ENCODE measurements around the gene SBF2. TPM values are rescaled to one million over a fixed set of nuclear protein-coding genes. Genes with fewer than 3 reads are reported as not detected.
"Not testable (repeated sequence)": the region's sequence is repeated elsewhere in the genome, so short reads cannot be mapped to it uniquely, and the experiment has no call there.

Gene SBF2
- total RNA-seq, 2 donors from 2014 or later, result 33.3 to 42.5 TPM

DNA sequence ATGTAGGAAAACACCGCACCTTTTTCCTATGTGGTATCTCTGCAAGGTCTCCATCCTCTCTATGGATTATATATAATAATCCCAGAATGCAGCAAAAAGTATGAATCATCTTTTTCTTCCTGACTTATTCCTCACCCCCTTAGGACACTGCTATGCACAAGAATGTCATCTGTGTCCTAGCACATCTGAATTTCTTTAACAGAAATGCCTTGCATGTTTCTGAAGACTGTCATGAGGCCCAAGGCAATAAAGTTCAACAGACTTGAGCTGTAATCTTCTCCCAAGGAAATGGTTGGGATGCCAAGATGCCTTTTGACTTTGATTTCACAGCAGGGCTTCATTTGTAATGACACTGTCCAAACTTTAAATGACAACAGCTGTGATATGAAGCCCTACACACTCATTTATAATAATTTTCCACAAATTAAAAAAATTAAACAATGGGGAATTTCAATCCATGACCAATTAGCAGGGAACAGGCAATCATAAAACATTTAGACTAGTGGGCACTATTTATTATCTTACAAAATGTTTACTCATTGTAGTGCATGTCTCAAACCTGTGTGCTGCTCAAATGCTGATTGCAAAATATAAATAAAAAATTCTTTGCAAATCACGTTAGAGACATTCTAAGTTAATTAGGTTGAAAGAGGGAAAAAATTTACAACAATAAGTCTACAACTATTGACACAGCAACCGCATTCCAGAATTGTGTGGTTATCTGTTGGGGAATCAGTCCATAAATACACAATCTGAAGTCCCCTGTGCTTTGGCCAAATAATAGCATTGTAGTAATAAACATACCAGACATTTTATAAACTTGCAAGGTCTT is 387.8 kb downstream of the SBF2 start:
- Mint-ChIP-seq H3K27ac (no peak overlapping the region), H3K27me3 (no peaks in the 10 kb centered on the region), H3K9me3 (no peaks in the 10 kb centered on the region), H3K4me3 (no peak overlapping the region), H3K36me3 (ENCODE audit: low read depth) (no peaks in the 10 kb centered on the region), H3K4me1 (no peaks in the 10 kb centered on the region)
- ATAC-seq (replicated peaks), result no peak

DNA sequence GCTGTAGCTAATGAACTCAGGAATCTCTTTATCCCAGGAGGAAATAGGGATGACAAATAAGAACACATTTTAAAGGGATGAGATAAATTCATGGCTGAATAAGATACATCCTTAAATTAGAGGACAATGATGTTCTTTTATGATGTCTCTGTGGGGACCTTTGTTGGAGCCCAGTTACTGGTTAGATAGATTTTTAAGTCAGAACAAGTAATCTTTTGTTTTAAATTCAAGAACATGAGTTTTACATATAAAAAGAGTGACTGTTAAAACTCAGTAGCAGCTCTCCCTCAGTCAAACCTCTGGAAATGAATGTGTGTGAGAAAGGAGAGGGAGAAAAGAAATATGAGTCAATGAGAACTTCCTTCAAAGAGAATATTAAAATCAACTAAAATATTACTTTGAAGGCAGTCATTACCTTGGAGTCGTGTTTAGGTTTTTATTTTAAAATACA is 388.5 kb downstream of the SBF2 start:
- no peaks in the 10 kb centered on the region for H3K27me3 Mint-ChIP-seq
- no peaks in the 10 kb centered on the region for H3K4me1 Mint-ChIP-seq
- no peaks in the 10 kb centered on the region for H3K9me3 Mint-ChIP-seq
- H3K4me3 Mint-ChIP-seq, result no peak overlapping the region
- H3K27ac Mint-ChIP-seq, result no peak overlapping the region
- no peaks in the 10 kb centered on the region for H3K36me3 Mint-ChIP-seq (ENCODE audit: low read depth)
- ATAC-seq (replicated peaks), result no peak

DNA sequence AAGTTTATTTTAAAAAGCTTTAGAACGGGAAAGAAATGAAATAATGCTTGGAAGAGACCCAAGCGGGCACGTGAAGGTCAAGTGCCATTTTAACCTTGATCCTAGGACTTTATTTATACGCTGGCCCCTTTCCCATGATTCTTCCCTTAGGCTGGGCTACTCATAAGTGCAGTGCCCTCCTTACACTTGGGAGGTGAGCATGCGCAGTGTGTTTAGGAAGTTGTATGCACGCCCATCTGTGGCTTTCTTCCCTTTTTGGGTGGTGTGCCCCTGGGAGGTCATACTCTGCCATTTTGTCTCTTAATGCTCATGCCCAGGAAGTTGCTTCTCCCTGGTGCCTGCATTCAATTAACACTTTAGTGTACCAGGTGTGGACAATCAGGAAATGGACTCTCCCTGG is 390.4 kb downstream of the SBF2 start:
- no peaks in the 10 kb centered on the region for H3K36me3 Mint-ChIP-seq (ENCODE audit: low read depth)
- no peaks in the 10 kb centered on the region for H3K4me1 Mint-ChIP-seq
- no peaks in the 10 kb centered on the region for H3K9me3 Mint-ChIP-seq
- ATAC-seq (replicated peaks), result no peak
- no peak overlapping the region for H3K27ac Mint-ChIP-seq
- no peaks in the 10 kb centered on the region for H3K27me3 Mint-ChIP-seq
- H3K4me3 Mint-ChIP-seq, result no peak overlapping the region

DNA sequence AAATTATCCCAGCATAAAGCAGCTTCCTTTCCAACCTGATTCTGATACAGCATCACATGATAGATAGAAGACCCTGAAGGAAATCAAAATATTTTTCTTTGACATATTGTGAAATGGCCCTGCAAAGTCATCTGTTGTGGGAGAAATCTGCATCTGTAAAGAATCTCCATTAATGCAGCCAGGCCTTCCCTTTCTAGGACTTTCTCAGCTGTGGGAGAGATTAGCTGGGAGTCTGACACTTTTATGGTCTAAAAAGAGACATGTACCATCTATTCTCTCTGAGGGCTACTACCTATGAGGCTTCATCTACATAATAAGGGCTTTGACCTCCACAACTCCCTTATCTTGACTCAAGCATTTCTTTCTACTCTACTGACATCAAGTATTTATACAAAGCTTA is 392.1 kb downstream of the SBF2 start:
- H3K27me3 Mint-ChIP-seq, result no peaks in the 10 kb centered on the region
- H3K27ac Mint-ChIP-seq, result no peak overlapping the region
- H3K9me3 Mint-ChIP-seq, result no peaks in the 10 kb centered on the region
- no peak for ATAC-seq (replicated peaks)
- H3K36me3 Mint-ChIP-seq (ENCODE audit: low read depth), result no peaks in the 10 kb centered on the region
- H3K4me1 Mint-ChIP-seq, result no peaks in the 10 kb centered on the region
- H3K4me3 Mint-ChIP-seq, result no peak overlapping the region

DNA sequence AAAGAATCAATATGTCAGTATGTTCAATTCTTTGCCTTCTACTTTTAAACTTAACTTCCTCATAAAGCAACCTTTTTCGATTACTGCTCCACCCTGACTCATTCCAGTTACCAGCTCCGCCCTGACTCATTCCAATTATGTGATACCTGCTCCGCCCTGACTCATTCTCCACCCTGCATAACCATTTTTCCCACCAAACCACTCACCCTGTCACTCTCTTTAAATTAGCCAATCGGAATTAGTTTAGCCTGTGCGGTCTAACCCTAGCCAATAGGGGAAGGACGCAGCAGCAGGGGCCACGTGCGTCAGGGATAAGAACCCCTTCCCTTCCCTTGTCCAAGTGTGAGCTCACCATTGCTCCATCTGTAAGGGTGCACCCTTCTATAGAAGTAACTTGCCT is 393.8 kb downstream of the SBF2 start:
- not testable (repeated sequence) for H3K27ac Mint-ChIP-seq; H3K4me3 Mint-ChIP-seq; H3K4me1 Mint-ChIP-seq; H3K9me3 Mint-ChIP-seq; H3K36me3 Mint-ChIP-seq (ENCODE audit: low read depth); H3K27me3 Mint-ChIP-seq
- ATAC-seq (replicated peaks), result peak; percentile 69

DNA sequence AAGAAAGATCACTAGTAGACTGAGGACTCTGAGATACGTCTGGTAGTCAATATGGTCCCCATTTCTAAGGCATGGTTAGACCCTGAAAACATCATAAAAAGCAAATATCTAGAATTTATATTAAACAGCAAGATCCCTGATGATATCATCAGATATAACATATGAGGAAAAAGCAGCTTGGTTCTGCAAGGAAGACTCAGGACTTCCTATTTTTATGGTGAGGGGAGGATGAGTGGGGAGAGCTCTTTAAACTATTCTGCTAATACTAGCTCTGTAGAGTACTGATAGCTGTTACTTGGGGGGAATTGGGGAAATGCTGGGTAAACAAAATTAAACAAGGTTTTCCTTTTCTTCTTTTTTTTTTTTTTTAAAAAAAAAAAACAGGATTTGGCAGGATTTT is 394.3 kb downstream of the SBF2 start:
- ATAC-seq (replicated peaks), result no peak
- H3K4me3 Mint-ChIP-seq, result no peak overlapping the region
- H3K4me1 Mint-ChIP-seq, result no peaks in the 10 kb centered on the region
- H3K36me3 Mint-ChIP-seq (ENCODE audit: low read depth), result peaks cover 16% of the 10 kb centered on the region
- no peaks in the 10 kb centered on the region for H3K9me3 Mint-ChIP-seq
- no peaks in the 10 kb centered on the region for H3K27me3 Mint-ChIP-seq
- peak overlapping the region; percentile 36 for H3K27ac Mint-ChIP-seq

DNA sequence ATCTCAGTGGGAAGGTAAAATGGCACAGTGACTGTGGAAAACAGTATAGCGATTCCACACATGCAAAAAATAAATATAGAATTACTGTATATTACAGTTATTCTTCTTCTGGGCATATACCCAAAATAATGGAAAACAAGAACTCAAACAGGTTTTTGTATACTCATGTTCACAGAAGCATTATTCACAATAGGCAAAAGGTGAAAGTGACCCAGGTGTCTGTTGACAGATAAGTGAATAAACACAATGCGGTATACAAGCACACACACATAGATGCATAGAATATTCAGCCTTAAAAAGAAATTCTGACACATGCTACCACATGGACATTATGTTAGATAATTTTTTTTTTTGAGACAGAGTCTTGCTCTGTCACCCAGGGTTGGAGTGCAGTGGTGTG is 397.1 kb downstream of the SBF2 start:
- H3K27ac Mint-ChIP-seq, result no peak overlapping the region

DNA sequence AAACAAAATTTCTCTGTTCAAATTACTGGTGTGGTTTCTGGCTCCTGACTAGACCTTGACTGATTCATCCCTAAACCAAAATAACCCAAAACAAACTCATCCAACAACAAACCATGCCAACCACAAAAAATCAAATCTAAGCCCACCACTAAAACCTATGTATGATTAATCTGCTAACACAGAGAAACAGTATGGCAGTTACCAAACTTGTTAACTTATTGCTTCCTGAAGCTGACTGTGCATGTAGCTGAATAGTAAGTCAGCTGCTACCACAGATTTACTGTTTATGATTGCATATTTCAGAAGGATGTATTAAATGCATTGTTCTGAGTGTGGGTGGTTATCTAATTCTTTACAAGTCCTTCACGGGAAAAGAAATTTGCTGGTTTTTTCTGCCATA is 399.0 kb downstream of the SBF2 start:
- H3K27ac Mint-ChIP-seq, result no peak overlapping the region
- no peaks in the 10 kb centered on the region for H3K9me3 Mint-ChIP-seq
- peaks cover 21% of the 10 kb centered on the region for H3K36me3 Mint-ChIP-seq (ENCODE audit: low read depth)
- no peak overlapping the region for H3K4me3 Mint-ChIP-seq
- no peak for ATAC-seq (replicated peaks)
- no peaks in the 10 kb centered on the region for H3K4me1 Mint-ChIP-seq
- no peaks in the 10 kb centered on the region for H3K27me3 Mint-ChIP-seq

More for the DNA sequence above, 397.1 kb downstream of the SBF2 start:
- no peaks in the 10 kb centered on the region for H3K27me3 Mint-ChIP-seq
- no peak for ATAC-seq (replicated peaks)
- no peak overlapping the region for H3K4me3 Mint-ChIP-seq
- H3K4me1 Mint-ChIP-seq, result no peaks in the 10 kb centered on the region
- no peaks in the 10 kb centered on the region for H3K9me3 Mint-ChIP-seq
- H3K36me3 Mint-ChIP-seq (ENCODE audit: low read depth), result peaks cover 21% of the 10 kb centered on the region

DNA sequence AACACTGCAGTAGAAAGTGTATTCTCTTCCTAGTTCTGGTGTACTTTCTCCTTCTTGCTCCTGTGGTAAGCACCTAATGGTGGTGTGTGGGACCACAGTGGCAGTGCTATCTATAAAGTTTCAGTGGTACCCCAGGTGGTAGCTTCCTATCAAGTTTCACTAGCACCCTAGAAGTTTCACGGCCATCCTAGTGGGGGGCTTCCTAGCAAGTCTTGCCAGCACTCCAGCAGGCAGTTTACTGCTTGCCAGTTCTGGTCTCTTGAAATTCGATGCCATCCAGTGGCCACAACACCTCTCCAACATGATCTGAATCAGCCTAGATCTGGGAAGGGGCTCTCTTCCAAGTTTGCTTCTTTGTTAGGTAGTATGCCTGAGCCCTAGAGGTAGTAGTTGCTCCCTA is 400.5 kb downstream of the SBF2 start:
- Mint-ChIP-seq H3K27ac (no peak overlapping the region), H3K27me3 (no peaks in the 10 kb centered on the region), H3K4me3 (no peak overlapping the region), H3K9me3 (no peaks in the 10 kb centered on the region), H3K36me3 (ENCODE audit: low read depth) (peaks cover 21% of the 10 kb centered on the region), H3K4me1 (no peaks in the 10 kb centered on the region)
- no peak for ATAC-seq (replicated peaks)

DNA sequence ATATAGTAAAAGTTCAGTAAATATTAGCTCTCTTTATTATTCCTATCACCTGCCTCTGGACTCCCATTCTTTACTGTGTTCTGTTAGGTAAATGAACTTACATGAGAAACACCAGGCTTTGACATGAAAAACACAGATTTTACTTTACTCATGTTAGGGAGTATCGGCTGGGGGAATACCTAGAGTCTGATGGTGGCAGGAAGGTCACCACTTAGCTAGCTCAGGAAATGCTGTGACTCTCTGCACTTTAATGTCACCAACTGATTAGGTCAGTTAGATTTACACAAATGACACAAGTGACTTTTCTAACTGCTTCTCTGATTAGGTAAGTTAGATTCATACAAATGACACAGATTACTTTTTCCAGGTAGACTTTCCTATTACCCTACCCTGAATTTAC is 405.1 kb downstream of the SBF2 start:
- peaks cover 2% of the 10 kb centered on the region for H3K36me3 Mint-ChIP-seq (ENCODE audit: low read depth)
- no peaks in the 10 kb centered on the region for H3K9me3 Mint-ChIP-seq
- ATAC-seq (replicated peaks), result peak; percentile 52
- H3K27me3 Mint-ChIP-seq, result no peaks in the 10 kb centered on the region
- H3K27ac Mint-ChIP-seq, result no peak overlapping the region
- no peak overlapping the region for H3K4me3 Mint-ChIP-seq
- no peaks in the 10 kb centered on the region for H3K4me1 Mint-ChIP-seq

DNA sequence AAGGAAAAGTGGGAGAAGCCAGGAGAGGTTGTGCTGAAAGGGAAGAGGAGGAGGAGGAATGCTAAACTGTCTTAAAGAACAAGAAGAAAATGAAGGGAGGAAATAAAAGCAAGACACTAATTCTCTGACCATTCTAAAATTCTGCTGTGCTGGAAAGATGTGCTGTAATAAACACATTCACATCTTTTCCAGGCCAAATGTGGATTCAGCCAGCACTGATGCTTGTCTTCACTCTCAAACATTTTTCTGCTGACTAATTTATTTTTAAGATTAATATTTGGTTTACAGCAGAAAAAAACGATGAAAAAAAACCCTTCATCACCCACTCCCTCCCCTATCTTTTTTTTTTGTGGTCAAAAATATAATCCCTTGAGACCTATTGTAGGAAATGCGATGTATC is 406.5 kb downstream of the SBF2 start:
- Mint-ChIP-seq H3K27ac (no peak overlapping the region), H3K4me1 (no peaks in the 10 kb centered on the region), H3K36me3 (ENCODE audit: low read depth) (no peaks in the 10 kb centered on the region), H3K9me3 (no peaks in the 10 kb centered on the region), H3K4me3 (no peak overlapping the region), H3K27me3 (no peaks in the 10 kb centered on the region)
- ATAC-seq (replicated peaks), result no peak

DNA sequence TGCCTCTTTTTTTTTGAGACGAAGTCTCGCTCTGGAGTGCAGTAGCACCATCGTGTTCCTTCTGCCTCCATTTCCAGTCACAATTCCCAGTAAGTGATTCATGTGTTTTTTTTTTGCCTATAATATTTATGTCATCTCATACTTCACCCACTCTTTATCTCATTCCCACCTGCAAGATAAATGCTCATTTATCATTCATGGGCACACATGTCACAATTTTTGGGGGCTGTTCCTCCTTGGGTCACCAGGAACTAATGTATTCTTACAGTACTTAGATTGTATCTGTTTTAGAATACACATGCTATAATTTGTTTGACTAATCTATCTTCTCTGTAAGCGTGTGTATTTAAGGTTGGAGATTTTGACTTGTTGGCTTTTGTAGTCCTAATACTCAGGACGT is 407.4 kb downstream of the SBF2 start:
- Mint-ChIP-seq H3K36me3 (ENCODE audit: low read depth) (no peaks in the 10 kb centered on the region), H3K4me3 (no peak overlapping the region), H3K27me3 (no peaks in the 10 kb centered on the region), H3K9me3 (no peaks in the 10 kb centered on the region), H3K27ac (no peak overlapping the region), H3K4me1 (no peaks in the 10 kb centered on the region)
- ATAC-seq (replicated peaks), result no peak

DNA sequence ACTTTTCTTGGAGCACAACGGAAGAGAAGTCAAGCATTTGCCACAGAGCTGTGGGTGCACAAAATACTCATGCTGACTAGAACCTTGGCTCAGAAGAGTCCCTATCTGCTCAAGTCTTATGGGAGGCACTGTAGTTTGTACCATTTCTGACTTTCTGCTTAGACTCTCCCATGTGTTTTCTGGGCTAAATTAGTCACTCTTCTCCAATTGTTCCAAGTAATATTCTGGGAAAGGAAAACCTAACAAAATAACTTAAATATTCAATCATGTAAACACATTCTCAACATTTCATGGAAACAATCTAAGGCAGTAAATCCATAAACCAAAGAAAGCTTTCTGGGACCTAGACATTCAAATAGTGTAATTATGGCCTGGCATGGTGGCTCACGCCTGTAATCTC is 409.4 kb downstream of the SBF2 start:
- H3K4me1 Mint-ChIP-seq, result no peaks in the 10 kb centered on the region
- no peak overlapping the region for H3K27ac Mint-ChIP-seq
- no peaks in the 10 kb centered on the region for H3K27me3 Mint-ChIP-seq
- H3K36me3 Mint-ChIP-seq (ENCODE audit: low read depth), result no peaks in the 10 kb centered on the region
- no peak overlapping the region for H3K4me3 Mint-ChIP-seq
- no peak for ATAC-seq (replicated peaks)
- H3K9me3 Mint-ChIP-seq, result no peaks in the 10 kb centered on the region

DNA sequence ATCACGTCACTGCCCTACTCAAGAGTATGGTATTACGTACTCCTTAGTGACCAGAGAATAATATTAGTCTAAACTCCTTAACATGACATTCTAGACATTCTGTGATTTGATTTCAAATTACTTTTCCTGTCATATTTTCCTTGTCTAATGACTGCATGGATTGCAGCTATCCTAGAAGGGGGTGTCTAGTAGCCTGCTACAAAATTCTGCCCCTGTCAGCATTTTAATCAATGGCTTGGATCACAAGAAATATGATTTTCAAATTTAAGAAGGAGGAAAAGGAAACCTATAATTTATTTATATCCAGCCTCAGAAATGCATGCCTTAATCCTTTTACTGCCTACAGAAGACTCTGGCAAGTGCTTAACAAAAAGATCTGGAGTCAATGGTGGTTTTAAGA is 413.4 kb downstream of the SBF2 start:
- no peaks in the 10 kb centered on the region for H3K9me3 Mint-ChIP-seq
- no peak overlapping the region for H3K4me3 Mint-ChIP-seq
- H3K27me3 Mint-ChIP-seq, result no peaks in the 10 kb centered on the region
- ATAC-seq (replicated peaks), result no peak
- H3K27ac Mint-ChIP-seq, result no peak overlapping the region
- H3K4me1 Mint-ChIP-seq, result no peaks in the 10 kb centered on the region
- H3K36me3 Mint-ChIP-seq (ENCODE audit: low read depth), result no peaks in the 10 kb centered on the region

DNA sequence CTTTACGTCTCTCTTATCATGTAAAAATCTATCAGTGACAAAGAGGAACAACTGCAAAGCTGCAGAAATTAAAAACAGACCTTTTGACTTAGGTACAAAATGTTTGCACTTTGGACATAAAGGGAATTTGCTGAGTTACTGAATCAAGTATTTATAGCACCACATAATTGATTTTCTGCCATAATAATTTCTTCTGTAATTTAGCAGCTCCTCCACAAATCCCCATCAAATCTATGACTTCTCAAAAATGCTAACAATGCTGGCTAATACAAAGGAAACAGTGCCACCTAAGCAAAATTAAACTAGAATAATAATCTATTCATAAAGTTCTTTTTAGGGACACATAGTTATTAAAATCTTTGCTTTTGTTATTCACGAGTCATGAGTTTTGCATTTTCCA is 415.1 kb downstream of the SBF2 start:
- Mint-ChIP-seq H3K4me1 (no peaks in the 10 kb centered on the region), H3K4me3 (no peak overlapping the region), H3K9me3 (no peaks in the 10 kb centered on the region), H3K36me3 (ENCODE audit: low read depth) (no peaks in the 10 kb centered on the region), H3K27ac (no peak overlapping the region), H3K27me3 (no peaks in the 10 kb centered on the region)
- ATAC-seq (replicated peaks), result no peak

DNA sequence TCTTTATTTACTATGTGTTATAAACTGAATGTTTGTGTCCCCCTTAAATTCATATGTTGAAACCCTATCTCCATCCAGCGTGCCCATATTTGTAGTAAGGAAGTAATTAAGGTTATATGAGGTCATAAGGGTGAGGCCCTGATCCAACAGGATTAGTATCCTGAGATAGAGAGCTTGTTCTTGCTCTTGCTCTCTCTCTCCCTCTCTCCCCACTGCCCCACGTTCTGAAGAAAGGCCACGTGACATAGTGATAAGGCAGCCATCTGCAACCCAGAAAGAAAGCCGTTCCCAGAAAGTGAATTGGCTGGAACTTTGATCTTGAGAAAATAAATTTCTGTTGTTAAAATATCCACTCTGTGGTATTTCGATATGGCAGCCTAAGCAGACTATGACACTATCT is 417.7 kb downstream of the SBF2 start:
- no peaks in the 10 kb centered on the region for H3K36me3 Mint-ChIP-seq (ENCODE audit: low read depth)
- no peak for ATAC-seq (replicated peaks)
- H3K4me3 Mint-ChIP-seq, result no peak overlapping the region
- no peak overlapping the region for H3K27ac Mint-ChIP-seq
- no peaks in the 10 kb centered on the region for H3K4me1 Mint-ChIP-seq
- H3K9me3 Mint-ChIP-seq, result no peaks in the 10 kb centered on the region
- H3K27me3 Mint-ChIP-seq, result no peaks in the 10 kb centered on the region
